Renal pelvis (tissue), 4 donors: Measurements from ENCODE around the gene ZCRB1. TPM values are rescaled to one million over a fixed set of nuclear protein-coding genes. Genes with fewer than 3 reads are reported as not detected.
"Not testable (repeated sequence)": the region's sequence is repeated elsewhere in the genome, so short reads cannot be mapped to it uniquely, and the experiment has no call there.

Experiments
- DNase-seq: peaks from one replicate; pipeline ENCODE4 v3.0.0-alpha.2; 2013
- polyA plus RNA-seq, 3 donors: library from polyadenylated mRNA; unstranded; fragments of 120-200 nt; gene quantifications; one replicate each; pipeline ENCODE4 v1.2.1, GENCODE V29; 2013; ENCODE audit not compliant: insufficient read length in 3 of 3

Gene ZCRB1
- polyA plus RNA-seq, 3 donors, result 90.5 to 104 (median 101) TPM

GRCh38 chr12:42338280-42338679 is 12.4 kb upstream of the ZCRB1 start:
- no peak for DNase-seq

GRCh38 chr12:42336286-42336685 is 10.4 kb upstream of the ZCRB1 start:
- no peak for DNase-seq

DNA sequence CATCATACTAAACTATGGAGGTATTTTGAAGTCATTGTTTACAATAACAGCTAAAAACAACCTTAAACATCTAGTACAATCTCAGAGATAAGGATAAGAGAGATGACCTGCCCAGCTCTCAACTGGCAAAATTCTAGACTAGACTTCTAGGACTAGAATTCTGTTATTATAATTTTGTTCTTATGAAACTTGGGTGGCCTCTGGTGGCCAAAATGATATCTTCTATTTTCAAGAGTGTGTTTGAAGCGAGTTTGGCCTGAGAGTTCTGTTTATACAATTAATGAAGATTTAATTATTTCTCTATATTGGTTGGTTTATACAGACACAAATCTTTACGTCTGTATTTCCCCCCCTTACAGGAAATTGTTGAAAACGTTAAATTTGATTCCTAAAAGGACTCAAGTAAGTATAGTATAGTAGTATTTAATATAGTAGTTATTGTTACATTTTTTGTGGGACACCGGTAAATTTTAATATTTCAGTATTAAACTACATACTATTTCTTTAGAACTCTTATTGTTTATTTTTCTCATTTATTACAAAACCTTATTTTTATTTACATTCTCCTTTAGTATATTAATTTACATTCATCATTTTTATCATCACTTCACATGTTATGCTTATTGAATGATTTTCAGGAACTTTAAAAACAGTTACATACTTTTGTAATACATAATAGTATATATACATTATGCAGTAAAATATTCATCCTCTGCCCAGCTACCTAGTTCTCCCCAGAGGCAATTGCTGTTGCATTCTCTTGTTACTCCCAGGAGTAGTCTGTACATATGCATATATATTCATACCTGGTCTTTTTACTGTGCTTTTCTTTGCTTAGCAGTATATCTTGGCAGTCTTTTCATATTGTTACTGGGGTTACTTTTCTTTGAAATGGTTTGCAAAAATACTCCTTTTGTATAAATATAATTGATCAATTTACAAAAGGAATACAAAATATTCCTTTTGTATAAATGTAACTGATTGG is 6.7 kb upstream of the ZCRB1 start:
- DNase-seq, result peak; percentile 33

DNA sequence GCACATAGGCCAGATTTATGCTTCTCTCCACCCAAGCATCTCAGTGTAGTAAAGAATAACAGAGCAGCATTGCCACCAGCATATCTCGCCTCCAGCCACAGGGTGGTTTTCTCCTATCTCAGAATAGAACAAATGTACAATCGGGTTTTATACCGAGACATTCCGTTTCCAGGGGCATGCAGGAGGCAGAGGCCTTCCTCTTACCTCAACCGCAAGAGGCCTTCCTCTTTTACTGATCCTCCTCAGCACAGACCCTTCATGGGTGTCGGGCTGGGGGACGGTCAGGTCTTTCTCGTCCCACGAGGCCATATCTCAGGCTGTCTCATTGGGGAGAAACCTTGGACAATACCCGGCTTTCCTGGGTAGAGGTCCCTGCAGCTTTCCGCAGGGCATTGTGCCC is 4.2 kb upstream of the ZCRB1 start:
- not testable (repeated sequence) for DNase-seq

GRCh38 chr12:42327227-42327590 is 1.3 kb upstream of the ZCRB1 start:
- no peak for DNase-seq

- peak; percentile 22 for DNase-seq
Measured at GRCh38 chr12:42326541-42327226, 790 bp upstream of the ZCRB1 start.

- no peak for DNase-seq
Measured at GRCh38 chr12:42325326-42325652, 605 bp downstream of the ZCRB1 start.

- no peak for DNase-seq
Measured at GRCh38 chr12:42323856-42324255, 2.0 kb downstream of the ZCRB1 start.

GRCh38 chr12:42322567-42322966 is 3.3 kb downstream of the ZCRB1 start:
- no peak for DNase-seq

DNA sequence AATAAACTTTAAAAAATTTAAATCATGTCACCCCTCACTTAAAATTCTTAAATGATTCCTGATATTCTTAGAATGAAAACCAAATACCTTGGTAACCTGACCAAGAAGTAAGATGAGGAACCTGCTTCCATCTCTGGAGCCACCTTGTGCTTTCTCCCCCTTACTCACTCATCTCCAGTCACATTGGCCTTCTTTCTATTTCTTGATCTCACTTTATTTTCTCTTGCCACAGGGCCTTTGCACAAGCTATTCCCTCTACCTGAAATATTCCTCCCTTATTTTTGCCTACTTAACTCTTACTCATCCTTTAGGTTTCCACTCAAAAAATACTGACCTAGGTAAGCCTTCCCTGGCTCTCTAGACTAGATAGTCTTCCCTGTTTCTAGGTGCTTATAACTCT is 5.1 kb downstream of the ZCRB1 start:
- no peak for DNase-seq

DNA sequence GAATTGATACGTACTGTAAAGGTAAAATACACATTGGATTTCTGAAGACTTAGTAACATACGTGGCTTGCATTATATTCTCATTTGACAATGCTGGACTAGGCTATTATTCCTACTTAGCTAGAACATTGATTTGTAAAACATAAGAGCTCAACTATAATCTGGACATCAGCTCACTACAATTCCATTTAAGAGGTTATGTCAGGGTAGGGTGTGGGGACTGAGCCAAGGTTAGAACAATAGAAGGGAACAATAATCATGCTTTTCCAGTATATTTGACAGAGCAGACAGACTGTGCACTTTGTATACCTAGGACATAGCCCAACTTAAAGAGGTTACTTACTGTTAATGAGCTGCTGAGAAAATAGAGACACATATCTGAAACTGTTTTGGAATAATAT is 10.8 kb downstream of the ZCRB1 start:
- no peak for DNase-seq

DNA sequence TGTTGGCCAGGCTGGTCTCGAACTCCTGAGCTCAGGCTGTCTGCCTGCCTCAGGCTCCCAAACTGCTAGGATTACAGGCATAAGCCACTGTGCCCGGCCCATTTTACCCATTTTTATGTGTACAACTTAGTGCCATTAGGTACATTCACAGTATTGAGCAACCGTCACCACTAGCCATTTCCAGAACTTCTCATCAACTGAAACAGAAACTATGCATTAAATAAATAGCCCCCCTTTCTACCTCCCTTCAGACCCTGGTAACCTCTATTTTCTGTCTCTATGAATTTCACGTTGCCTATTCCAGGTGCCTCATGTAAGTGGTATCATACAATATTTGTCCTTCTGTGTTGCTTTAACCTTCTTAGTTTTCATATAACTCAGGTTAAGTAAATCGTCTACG is 15.9 kb downstream of the ZCRB1 start:
- no peak for DNase-seq

DNA sequence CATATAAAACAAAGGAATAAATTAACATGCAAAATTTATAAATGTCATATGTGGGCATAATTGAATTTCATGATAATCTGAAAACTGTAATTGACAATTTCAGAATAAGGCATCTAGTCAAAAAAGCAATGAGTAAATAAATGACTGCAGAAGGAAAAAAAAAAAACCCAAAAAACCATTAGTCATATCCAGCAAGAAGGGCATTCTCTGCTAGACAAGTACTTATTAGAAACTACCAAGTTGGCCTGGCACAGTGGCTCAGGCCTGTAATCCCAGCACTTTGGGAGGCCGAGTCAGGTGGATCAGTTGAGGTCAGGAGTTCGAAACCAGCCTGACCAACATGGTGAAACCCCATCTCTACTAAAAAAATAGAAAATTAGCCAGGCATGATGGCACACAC is 17.5 kb downstream of the ZCRB1 start:
- DNase-seq, result no peak

- DNase-seq, result no peak
Measured at GRCh38 chr12:42306297-42306696, 19.6 kb downstream of the ZCRB1 start.

DNA sequence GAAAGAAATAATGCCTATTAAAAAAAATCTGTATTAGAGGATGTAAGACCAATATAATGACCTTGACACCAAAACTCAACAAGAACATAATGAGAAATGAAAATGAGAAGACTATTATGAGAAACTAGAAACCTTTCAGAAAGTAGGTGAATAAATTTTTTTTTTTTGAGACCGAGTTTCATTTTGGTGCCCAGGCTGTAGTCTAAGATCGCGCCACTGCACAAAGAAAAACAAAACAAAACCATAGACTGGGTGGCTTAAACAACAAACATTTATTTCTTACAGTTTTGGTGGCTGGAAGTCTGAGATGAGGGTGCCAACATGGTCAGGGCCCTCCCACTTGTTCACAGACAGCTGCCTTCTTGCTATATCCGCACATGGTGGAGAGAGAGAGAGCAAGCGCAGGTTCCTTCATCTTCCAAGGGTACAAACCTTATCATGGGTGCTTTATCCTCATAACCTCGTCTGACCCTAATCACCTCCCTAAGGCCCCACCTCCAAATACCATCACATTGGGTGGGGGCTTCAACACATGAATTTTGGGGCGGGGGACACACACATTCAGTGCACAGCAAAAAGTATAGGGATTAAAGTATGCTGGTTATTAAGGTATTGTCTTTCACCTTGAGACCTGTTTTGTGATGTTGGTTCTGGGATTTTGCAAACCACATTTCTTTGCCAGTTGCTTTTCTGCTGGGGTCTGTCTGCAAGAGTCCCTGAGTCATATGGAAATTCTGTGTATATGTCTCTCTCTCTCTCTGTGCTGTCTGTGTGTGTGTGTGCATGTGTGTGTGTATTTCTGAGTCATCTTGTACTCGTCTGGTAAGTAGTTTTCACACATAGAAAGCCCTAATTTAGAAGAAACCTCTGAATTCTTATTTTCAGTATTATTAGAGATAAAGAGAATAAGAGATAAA is 26.2 kb downstream of the ZCRB1 start:
- no peak for DNase-seq

GRCh38 chr12:42298887-42299286 is 27.0 kb downstream of the ZCRB1 start:
- no peak for DNase-seq

DNA sequence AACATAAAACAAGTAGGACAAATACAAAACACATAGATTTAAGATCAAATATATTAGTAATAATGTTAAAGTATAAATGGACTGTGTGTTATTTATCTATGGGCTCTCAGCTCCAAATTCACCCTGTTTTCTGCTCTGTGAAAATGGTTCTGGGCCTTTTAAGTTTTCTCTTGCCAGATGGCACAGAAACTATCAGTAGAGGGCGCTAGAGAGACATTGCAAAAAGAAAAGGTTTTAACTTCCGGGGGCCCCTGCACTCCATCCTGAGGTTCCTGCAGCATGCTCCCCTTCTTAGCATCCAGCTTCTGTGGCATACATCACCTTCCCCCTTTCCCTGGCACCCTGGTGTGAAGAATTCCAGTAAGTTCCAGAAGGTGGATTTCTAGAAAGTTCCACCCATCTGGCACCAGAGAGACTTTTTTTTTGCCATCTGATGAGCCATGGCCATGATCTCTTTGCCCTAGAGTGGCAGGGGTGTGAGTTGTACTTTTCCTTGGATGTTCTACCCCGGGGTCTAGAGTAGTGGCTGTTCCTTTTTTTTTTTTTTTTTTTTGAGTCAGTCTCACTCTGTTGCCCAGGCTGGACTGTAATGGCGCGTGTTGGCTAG is 29.3 kb downstream of the ZCRB1 start:
- DNase-seq, result no peak

GRCh38 chr12:42291680-42292079 is 34.2 kb downstream of the ZCRB1 start:
- DNase-seq, result no peak

GRCh38 chr12:42288544-42288943 is 37.4 kb downstream of the ZCRB1 start:
- no peak for DNase-seq

DNA sequence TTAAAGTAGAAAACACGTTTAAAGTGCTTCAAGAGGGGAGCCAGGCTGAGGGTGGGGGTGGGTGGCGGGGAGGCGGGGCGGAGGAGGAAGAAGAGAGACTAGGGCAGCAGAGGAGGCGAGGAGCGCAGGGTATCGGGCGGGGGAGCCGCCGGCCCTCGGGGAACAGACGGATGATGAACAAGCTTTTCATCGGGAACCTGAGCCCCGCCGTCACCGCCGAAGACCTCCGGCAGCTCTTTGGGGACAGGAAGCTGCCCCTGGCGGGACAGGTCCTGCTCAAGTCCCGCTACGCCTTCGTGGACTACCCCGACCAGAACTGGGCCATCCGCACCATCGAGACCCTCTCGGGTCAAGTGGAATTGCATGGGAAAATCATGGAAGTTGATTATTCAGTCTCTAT is 39.2 kb downstream of the ZCRB1 start:
- no peak for DNase-seq

GRCh38 chr12:42285431-42285830 is 40.5 kb downstream of the ZCRB1 start:
- no peak for DNase-seq

DNA sequence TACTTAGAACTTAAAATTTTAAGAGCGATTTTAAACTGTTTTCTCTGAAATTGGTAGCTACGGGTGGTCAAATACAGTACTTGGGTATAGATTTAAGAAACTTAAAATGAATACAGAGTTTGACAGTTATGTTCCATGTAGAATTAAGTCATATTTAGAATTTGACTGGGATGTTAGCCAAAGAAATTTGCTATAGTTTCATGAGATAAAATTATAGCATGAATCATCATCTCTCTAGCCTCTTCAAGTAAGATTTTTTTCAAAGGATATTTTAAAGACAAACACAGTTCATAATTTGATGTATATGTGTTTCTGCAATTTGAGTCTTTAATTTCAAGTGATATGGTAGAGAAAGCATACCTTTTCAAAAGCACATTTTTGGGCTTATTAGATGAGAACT is 41.0 kb downstream of the ZCRB1 start:
- DNase-seq, result no peak
